Esophagus muscularis mucosa (tissue), 4 donors: ENCODE data around the gene PMIS2. TPM values are rescaled to one million over a fixed set of nuclear protein-coding genes. Genes with fewer than 3 reads are reported as not detected.
"Not testable (repeated sequence)": the region's sequence is repeated elsewhere in the genome, so short reads cannot be mapped to it uniquely, and the experiment has no call there.

Experiments used
- DNase-seq: peaks from one replicate; pipeline ENCODE4 v3.0.0-alpha.2; 2017; ENCODE audit errors: extremely low spot score
- H3K27ac ChIP-seq, 4 donors: fragments of 200-600 bp; sonication (generic); replicated peaks in 1 of 4; 1 replicate in 3 of 4; 2 replicates in 1 of 4; pipeline ENCODE4 v1.5.1; 2016 to 2019; ENCODE audit warnings: mild to moderate bottlenecking in 1 of 4
- H3K27me3 ChIP-seq, 4 donors: fragments of 200-600 bp; sonication (generic); one replicate each; pipeline versions ENCODE4 v1.5.1 to v1.6.0; 2016 to 2019
- H3K36me3 ChIP-seq, 4 donors: fragments of 200-600 bp; sonication (generic); one replicate each; pipeline ENCODE4 v1.5.1; 2016 to 2019
- H3K4me1 ChIP-seq, 4 donors: fragments of 200-600 bp; sonication (generic); one replicate each; pipeline ENCODE4 v1.5.1; 2016 to 2019
- H3K4me3 ChIP-seq, 4 donors: fragments of 200-600 bp; sonication (generic); 1 replicate in 2 of 4; 2 replicates in 2 of 4; pipeline ENCODE4 v1.5.1; 2016 to 2019; ENCODE audit warnings: mild to moderate bottlenecking in 4 of 4, moderate library complexity in 1 of 4
- H3K9me3 ChIP-seq, 4 donors: fragments of 200-600 bp; sonication (generic); 1 replicate in 3 of 4; 2 replicates in 1 of 4; pipeline ENCODE4 v1.5.1; 2016 to 2019
- CTCF ChIP-seq, 3 experiments: fragments of 200-600 bp in 2 of 3; fragments of 450-650 bp in 1 of 3; sonication (generic) in 2 of 3; IDR thresholded peaks; one replicate each; pipeline ENCODE4 v1.5.1; 2017 to 2019; ENCODE audit warnings: antibody characterized with exemption in 3 of 3, mild to moderate bottlenecking in 2 of 3, moderate library complexity in 1 of 3
- EP300 ChIP-seq: sonication (generic); formaldehyde crosslinking; IDR thresholded peaks from one replicate; pipeline ENCODE4 v1.6.1; 2017; ENCODE audit warnings: antibody characterized with exemption
- POLR2A ChIP-seq: fragments of 450-650 bp; IDR thresholded peaks from one replicate; pipeline ENCODE4 v1.6.1; 2017; ENCODE audit warnings: antibody characterized with exemption, moderate library complexity, mild to moderate bottlenecking, low read depth
- POLR2AphosphoS5 ChIP-seq, 2 donors: sonication (generic); formaldehyde crosslinking; IDR thresholded peaks; one replicate each; pipeline ENCODE4 v1.6.1; 2017; ENCODE audit warnings: antibody characterized with exemption in 2 of 2
- WGBS: methylation state at CpG from one replicate; pipeline ENCODE4 v1.1.5; 2018; 5-methylcytosine and 5-hydroxymethylcytosine counted together
- intact Hi-C: fragments of 100-400 bp; cut with DNase I; formaldehyde crosslinking; loops from one replicate; pipeline ENCODE4 v1.15.1; 2023
- total RNA-seq, 4 donors: library from RNA; depleted of rRNA; stranded (reverse); fragments of >200 nt; gene quantifications; one replicate each; pipeline versions ENCODE4 v1.1.0 to v1.2.1, GENCODE V29; 2016

The PMIS2 gene
- total RNA-seq, 4 donors from 2014 or later = not detected

DNA sequence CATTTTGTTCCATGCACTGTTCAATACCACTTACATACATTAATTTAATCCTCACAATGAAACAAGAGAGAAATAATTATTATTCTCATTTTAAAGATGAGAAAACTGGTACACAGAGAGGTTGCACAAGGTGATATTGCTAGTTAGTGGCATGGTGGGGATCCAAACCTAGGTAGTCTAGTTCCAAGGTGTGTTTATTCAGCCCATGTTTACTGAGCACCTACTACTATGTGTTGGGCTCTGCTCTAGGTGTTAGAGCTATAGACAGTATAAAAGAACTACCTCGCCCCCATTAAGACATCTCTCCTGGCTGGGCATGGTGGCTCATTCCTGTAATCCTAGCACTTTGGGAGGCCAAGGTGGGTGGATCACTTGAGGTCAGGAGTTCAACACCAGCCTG, 3.2 kb upstream of the PMIS2 start:
- H3K9me3 ChIP-seq = peaks cover 0 to 3% (median 0%) of the 10 kb centered on the region in 4 donors
- DNase-seq = no peak
- WGBS = 89% methylated on average over 1 of the region's 1 CpG
- no peaks in the 10 kb centered on the region for H3K36me3 ChIP-seq
- intact Hi-C loops = no loop called here
- TF ChIP-seq POLR2A (no peak), POLR2AphosphoS5 (IDR thresholded peaks at IDR 0.05) (no peak), EP300 (no peak), CTCF (IDR thresholded peaks at IDR 0.05) (no peak)
- H3K27ac ChIP-seq = no peak overlapping the region
- H3K4me1 ChIP-seq = no peaks in the 10 kb centered on the region
- no peak overlapping the region for H3K4me3 ChIP-seq
- peaks cover 0 to 42% (median 0%) of the 10 kb centered on the region in 4 donors for H3K27me3 ChIP-seq

DNA sequence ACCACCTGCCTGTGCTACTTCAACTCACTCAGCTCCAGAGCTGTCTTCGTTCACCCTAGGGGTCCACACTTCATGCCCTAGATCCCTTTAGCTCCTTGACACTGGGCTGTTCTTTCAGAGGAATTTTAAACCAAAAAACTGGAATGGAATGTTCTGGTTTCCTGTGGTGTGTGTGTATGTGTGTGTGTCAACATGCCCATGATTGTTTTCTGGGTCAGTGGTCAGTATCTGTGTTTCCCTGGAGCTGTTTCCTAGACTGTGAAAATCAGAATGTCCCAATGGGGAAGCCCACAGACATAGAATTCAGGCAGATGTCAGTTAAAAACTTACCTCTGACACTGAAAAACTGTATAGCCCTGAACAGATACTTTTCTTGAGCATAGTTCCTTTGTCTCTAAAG, 1.3 kb downstream of the PMIS2 start:
- Histone ChIP-seq H3K4me1 (no peaks in the 10 kb centered on the region), H3K4me3 (no peak overlapping the region), H3K9me3 (no peaks in the 10 kb centered on the region), H3K27ac (no peak overlapping the region), H3K27me3 (peaks cover 0 to 43% (median 0%) of the 10 kb centered on the region in 4 donors), H3K36me3 (no peaks in the 10 kb centered on the region)
- WGBS = 88% methylated on average over 1 of the region's 1 CpG
- DNase-seq = no peak
- intact Hi-C loops = no loop called here
- TF ChIP-seq CTCF (IDR thresholded peaks at IDR 0.05) (no peak), POLR2A (no peak), POLR2AphosphoS5 (IDR thresholded peaks at IDR 0.05) (no peak), EP300 (no peak)

DNA sequence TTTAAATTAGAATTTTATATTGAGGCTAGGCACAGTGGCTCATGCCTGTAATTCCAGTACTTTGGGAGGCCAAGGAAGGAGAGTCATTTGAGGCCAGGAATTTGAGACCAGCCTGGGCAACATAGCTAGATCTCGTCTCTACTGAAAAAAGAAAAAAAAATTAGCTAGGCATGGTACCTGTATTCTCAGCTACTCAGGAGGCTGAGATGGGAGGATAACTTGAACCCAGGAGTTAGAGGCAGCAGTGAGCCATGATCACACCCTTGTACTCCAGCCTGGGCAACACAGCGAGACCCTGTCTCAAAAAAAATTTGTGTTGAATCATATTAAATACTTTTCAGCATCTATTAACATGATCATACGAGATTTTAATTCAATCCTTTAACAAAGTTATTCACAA, 4.9 kb downstream of the PMIS2 start:
- TF ChIP-seq EP300 = no peak
- TF ChIP-seq POLR2AphosphoS5 (IDR thresholded peaks at IDR 0.05) = no peak
- no peak for TF ChIP-seq CTCF (IDR thresholded peaks at IDR 0.05)
- intact Hi-C loops = no loop called here
- Histone ChIP-seq H3K27me3 (peaks cover 0 to 51% (median 0%) of the 10 kb centered on the region in 4 donors), H3K4me1 (no peaks in the 10 kb centered on the region), H3K9me3 (no peaks in the 10 kb centered on the region), H3K27ac (no peak overlapping the region), H3K36me3 (no peaks in the 10 kb centered on the region), H3K4me3 (no peak overlapping the region)
- DNase-seq = no peak
- 78% methylated on average over 3 of the region's 3 CpGs for WGBS

DNA sequence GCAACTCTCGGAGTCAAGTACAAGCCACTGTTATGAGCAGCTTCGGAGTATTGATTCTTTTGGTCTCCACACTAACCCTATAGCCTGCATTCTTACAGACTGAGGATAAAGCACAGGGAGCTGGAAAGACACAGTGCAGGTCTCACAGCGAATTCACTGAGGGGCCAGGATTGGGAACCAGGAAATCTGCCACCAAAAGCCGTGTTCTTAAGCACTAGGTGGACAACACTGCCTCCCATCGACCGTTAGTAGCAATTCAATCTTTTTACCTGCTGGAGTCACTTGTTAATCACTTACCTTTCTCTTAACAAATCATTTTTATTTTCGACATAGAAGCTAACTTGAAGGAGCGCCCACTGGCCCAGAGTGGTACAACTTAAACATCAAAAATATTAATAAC, 6.3 kb downstream of the PMIS2 start:
- DNase-seq = no peak
- Histone ChIP-seq H3K9me3 (no peaks in the 10 kb centered on the region), H3K27me3 (peaks cover 0 to 40% (median 0%) of the 10 kb centered on the region in 4 donors), H3K4me3 (no peak overlapping the region), H3K36me3 (no peaks in the 10 kb centered on the region), H3K4me1 (no peaks in the 10 kb centered on the region), H3K27ac (no peak overlapping the region)
- intact Hi-C loops = no loop called here
- 26% methylated on average over 8 of the region's 8 CpGs for WGBS
- TF ChIP-seq CTCF (IDR thresholded peaks at IDR 0.05) (peak in 2 of 3 experiments; percentile 9 to 31), EP300 (no peak)

DNA sequence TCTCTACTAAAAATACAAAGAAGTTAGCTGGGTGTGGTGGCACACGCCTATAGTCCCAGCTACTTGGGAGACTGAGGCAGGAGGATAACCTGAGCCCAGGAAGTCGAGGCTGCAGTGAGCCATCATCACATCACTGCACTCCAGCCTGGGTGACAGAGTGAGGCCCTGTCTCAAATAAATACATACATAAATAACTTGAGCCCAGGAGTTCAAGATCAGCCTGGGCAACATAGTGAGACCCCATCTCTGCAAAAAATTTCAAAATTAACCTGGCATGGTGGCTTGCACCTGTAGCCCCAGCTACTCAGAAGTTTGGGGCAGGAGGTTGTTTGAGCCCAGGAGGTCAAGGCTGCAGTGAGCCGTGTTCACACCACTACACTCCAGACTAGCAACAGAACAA, 9.1 kb downstream of the PMIS2 start:
- 74% methylated on average over 3 of the region's 3 CpGs for WGBS
- H3K36me3 ChIP-seq, DNase-seq, H3K4me1 ChIP-seq, H3K9me3 ChIP-seq, intact Hi-C loops, H3K27ac ChIP-seq, H3K4me3 ChIP-seq: not testable (repeated sequence)
- H3K27me3 ChIP-seq = peaks cover 0 to 46% (median 0%) of the 10 kb centered on the region in 4 donors
